CD4-positive, alpha-beta T cell treated with Interleukin-15 for 4 hours (primary cell): ENCODE measurements around the gene TFIP11.

Experiments used
- DNase-seq: peaks from one replicate; pipeline ENCODE4 v3.0.0-alpha.2; 2020; ENCODE audit warnings: low spot score

TFIP11 gene

GRCh38 chr22:26447584-26448329 is 64.5 kb downstream of the TFIP11 start:
- no peak for DNase-seq

- DNase-seq: no peak
Measured at GRCh38 chr22:26446808-26447515, 65.3 kb downstream of the TFIP11 start.

GRCh38 chr22:26445577-26446275 is 66.5 kb downstream of the TFIP11 start:
- no peak for DNase-seq

- DNase-seq: no peak
Measured at GRCh38 chr22:26444777-26445176, 67.5 kb downstream of the TFIP11 start.

GRCh38 chr22:26443901-26444690 is 68.2 kb downstream of the TFIP11 start:
- no peak for DNase-seq

- no peak for DNase-seq
Measured at GRCh38 chr22:26442086-26442756, 70.1 kb downstream of the TFIP11 start.
